Activated B cell treated with CpG ODN at 0.5 μM for 24 hours (primary cell): ENCODE data around the gene ARFGAP1. TPM values are rescaled to one million over a fixed set of nuclear protein-coding genes. Genes with fewer than 3 reads are reported as not detected.

Experiments used
- ATAC-seq: fragments of 200-7000 bp; cut with Tn5 transposase; one replicate; pipeline ENCODE4 v1.10.0; 2021; ENCODE audit warnings: low read depth, mild to moderate bottlenecking, moderate library complexity
- CTCF ChIA-PET: fragments of 350-600 bp; sonication (Branson Sonifier 250); formaldehyde crosslinking; loops from one replicate; lab custom pipeline; 2021; ENCODE audit warnings: antibody characterized with exemption; lab: Charles Lee
- POLR2A ChIA-PET: fragments of 350-600 bp; sonication (Branson Sonifier 250); formaldehyde crosslinking; loops from one replicate; lab custom pipeline; 2021; ENCODE audit warnings: antibody characterized with exemption; lab: Charles Lee
- DNase-seq: peaks from one replicate; pipeline ENCODE4 v3.0.0; 2022
- H3K27ac Mint-ChIP-seq: one replicate; pipeline ENCODE4 v1.8.0; 2020; ENCODE audit warnings: mixed read lengths
- H3K27me3 Mint-ChIP-seq: one replicate; pipeline ENCODE4 v1.8.0; 2021; ENCODE audit warnings: mixed read lengths
- H3K36me3 Mint-ChIP-seq: one replicate; pipeline ENCODE4 v1.8.0; 2021; ENCODE audit warnings: low read depth, mixed read lengths
- H3K4me1 Mint-ChIP-seq: one replicate; pipeline ENCODE4 v1.8.0; 2021; ENCODE audit warnings: mixed read lengths
- H3K4me3 Mint-ChIP-seq: one replicate; pipeline ENCODE4 v1.8.0; 2020; ENCODE audit warnings: mild to moderate bottlenecking, mixed read lengths
- H3K9me3 Mint-ChIP-seq: one replicate; pipeline ENCODE4 v1.8.0; 2020; ENCODE audit warnings: mixed read lengths
- CTCF ChIP-seq: fragments of 200-600 bp; IDR thresholded peaks from one replicate; pipeline ENCODE4 v1.8.0; 2022; ENCODE audit warnings: antibody characterized with exemption, mild to moderate bottlenecking
- intact Hi-C: fragments of 100-400 bp; cut with micrococcal nuclease; formaldehyde crosslinking; loops from one replicate; pipeline ENCODE4 v1.15.1; 2024
- total RNA-seq: library from RNA; stranded (reverse); gene quantifications from 2 replicates; pipeline ENCODE4 v1.2.3, GENCODE V29; 2022

Gene ARFGAP1
- total RNA-seq, 1 donor from 2014 or later = 85.8 TPM

- CTCF ChIA-PET = interaction anchor here (0.7 kb wide), 1 partner anchor 950 kb away, joined by 3 read pairs; no protein-coding TSS in a partner anchor
- peaks cover 58% of the 10 kb centered on the region for H3K36me3 Mint-ChIP-seq
These were observed 7.3 kb downstream of the ARFGAP1 start for GRCh38 chr20:63279931-63280330.

GRCh38 chr20:63280371-63280770 lies 7.8 kb downstream of the ARFGAP1 start:
- ATAC-seq = no peak
- H3K36me3 Mint-ChIP-seq = peaks cover 57% of the 10 kb centered on the region
- DNase-seq = no peak
- CTCF ChIA-PET = interaction anchor here (0.7 kb wide), 1 partner anchor 951 kb away, joined by 3 read pairs; no protein-coding TSS in a partner anchor
- POLR2A ChIA-PET = no interaction called here
- no peak overlapping the region for H3K27ac Mint-ChIP-seq
- H3K27me3 Mint-ChIP-seq = no peaks in the 10 kb centered on the region
- no peak for TF ChIP-seq CTCF
- no peak overlapping the region for H3K4me3 Mint-ChIP-seq
- no peaks in the 10 kb centered on the region for H3K9me3 Mint-ChIP-seq
- intact Hi-C loops = no loop called here
- peaks cover 1% of the 10 kb centered on the region for H3K4me1 Mint-ChIP-seq

More at GRCh38 chr20:63279931-63280330, 7.3 kb downstream of the ARFGAP1 start:
- POLR2A ChIA-PET = no interaction called here
- no peaks in the 10 kb centered on the region for H3K27me3 Mint-ChIP-seq
- peaks cover 3% of the 10 kb centered on the region for H3K4me1 Mint-ChIP-seq
- no peak overlapping the region for H3K27ac Mint-ChIP-seq
- DNase-seq (no peak), ATAC-seq (no peak)
- no peak overlapping the region for H3K4me3 Mint-ChIP-seq
- no peaks in the 10 kb centered on the region for H3K9me3 Mint-ChIP-seq
- intact Hi-C loops = no loop called here
- TF ChIP-seq CTCF = no peak

- Mint-ChIP-seq H3K4me1 (no peaks in the 10 kb centered on the region), H3K36me3 (peaks cover 61% of the 10 kb centered on the region), H3K27me3 (no peaks in the 10 kb centered on the region), H3K4me3 (no peak overlapping the region), H3K9me3 (no peaks in the 10 kb centered on the region), H3K27ac (no peak overlapping the region)
- ATAC-seq (no peak), DNase-seq (no peak)
- TF ChIP-seq CTCF = no peak
- POLR2A ChIA-PET = no interaction called here
- CTCF ChIA-PET = no interaction called here
- intact Hi-C loops = no loop called here
These were observed 8.4 kb downstream of the ARFGAP1 start for GRCh38 chr20:63280929-63281545.

GRCh38 chr20:63281742-63282665 lies 9.4 kb downstream of the ARFGAP1 start:
- no peak overlapping the region for H3K4me3 Mint-ChIP-seq
- intact Hi-C loops = no loop called here
- no peaks in the 10 kb centered on the region for H3K4me1 Mint-ChIP-seq
- TF ChIP-seq CTCF = no peak
- H3K27me3 Mint-ChIP-seq = no peaks in the 10 kb centered on the region
- H3K9me3 Mint-ChIP-seq = no peaks in the 10 kb centered on the region
- peaks cover 61% of the 10 kb centered on the region for H3K36me3 Mint-ChIP-seq
- H3K27ac Mint-ChIP-seq = no peak overlapping the region
- DNase-seq (no peak), ATAC-seq (no peak)
- ChIA-PET CTCF (no interaction called here), POLR2A (no interaction called here)

- Mint-ChIP-seq H3K27me3 (no peaks in the 10 kb centered on the region), H3K36me3 (peaks cover 57% of the 10 kb centered on the region), H3K27ac (no peak overlapping the region), H3K4me3 (no peak overlapping the region), H3K9me3 (no peaks in the 10 kb centered on the region), H3K4me1 (no peaks in the 10 kb centered on the region)
- ATAC-seq (no peak), DNase-seq (no peak)
- ChIA-PET POLR2A (no interaction called here), CTCF (no interaction called here)
- no peak for TF ChIP-seq CTCF
- intact Hi-C loops = no loop called here
These were observed 10.3 kb downstream of the ARFGAP1 start for GRCh38 chr20:63282946-63283345.
